RWPE2 (cell line): Measurements from ENCODE around the gene MAP3K2.

Experiments used
- ATAC-seq: fragments of 200-7000 bp; cut with Tn5 transposase; 3 replicates; pipeline ENCODE4 v1.9.1; 2021; ENCODE audit warnings: low read depth
- DNase-seq: peaks from one replicate; pipeline ENCODE4 v3.0.0-alpha.2; 2020; ENCODE audit warnings: low spot score
- H3K27ac ChIP-seq: fragments of 450-650 bp; 2 replicates; pipeline ENCODE4 v1.5.1; 2017; ENCODE audit warnings: mild to moderate bottlenecking; ENCODE audit not compliant: poor library complexity, severe bottlenecking
- H3K27me3 ChIP-seq: fragments of 250-450 bp; sonication (Bioruptor Pico); 2 replicates; pipeline ENCODE4 v1.5.1; 2021; ENCODE audit warnings: mild to moderate bottlenecking, moderate library complexity; ENCODE audit not compliant: insufficient read depth, poor library complexity, severe bottlenecking
- H3K36me3 ChIP-seq: fragments of 250-450 bp; sonication (Bioruptor Pico); 2 replicates; pipeline ENCODE4 v1.5.1; 2020; ENCODE audit warnings: low read depth, mild to moderate bottlenecking, moderate library complexity
- H3K4me1 ChIP-seq: fragments of 250-450 bp; sonication (Bioruptor Pico); 2 replicates; pipeline ENCODE4 v1.5.1; 2021; ENCODE audit warnings: mild to moderate bottlenecking, moderate library complexity; ENCODE audit not compliant: insufficient read depth, poor library complexity, severe bottlenecking
- H3K4me3 ChIP-seq: fragments of 250-450 bp; sonication (Bioruptor Pico); 2 replicates; pipeline ENCODE4 v1.5.1; 2021; ENCODE audit warnings: mild to moderate bottlenecking, moderate library complexity; ENCODE audit not compliant: severe bottlenecking
- H3K9me3 ChIP-seq: fragments of 250-450 bp; sonication (Bioruptor Pico); 2 replicates; pipeline ENCODE4 v1.5.1; 2021; ENCODE audit warnings: mild to moderate bottlenecking, moderate library complexity; ENCODE audit not compliant: severe bottlenecking
- TF ChIP-seq, protein P1 (sequence below): fragments of 450-650 bp; IDR thresholded peaks from one replicate; pipeline ENCODE4 v1.5.1; 2017; ENCODE audit warnings: mild to moderate bottlenecking, moderate library complexity; ENCODE audit not compliant: poor library complexity, severe bottlenecking

MAP3K2 gene

GRCh38 chr2:127302168-127302567 is 85.6 kb downstream of the MAP3K2 start:
- Histone ChIP-seq H3K9me3 (no peaks in the 10 kb centered on the region), H3K36me3 (peaks cover 17% of the 10 kb centered on the region; the same call in 1 of the 2 replicates), H3K4me1 (no peaks in the 10 kb centered on the region), H3K27me3 (no peaks in the 10 kb centered on the region), H3K4me3 (no peak overlapping the region), H3K27ac (no peak overlapping the region)
- TF ChIP-seq, protein P1, sequence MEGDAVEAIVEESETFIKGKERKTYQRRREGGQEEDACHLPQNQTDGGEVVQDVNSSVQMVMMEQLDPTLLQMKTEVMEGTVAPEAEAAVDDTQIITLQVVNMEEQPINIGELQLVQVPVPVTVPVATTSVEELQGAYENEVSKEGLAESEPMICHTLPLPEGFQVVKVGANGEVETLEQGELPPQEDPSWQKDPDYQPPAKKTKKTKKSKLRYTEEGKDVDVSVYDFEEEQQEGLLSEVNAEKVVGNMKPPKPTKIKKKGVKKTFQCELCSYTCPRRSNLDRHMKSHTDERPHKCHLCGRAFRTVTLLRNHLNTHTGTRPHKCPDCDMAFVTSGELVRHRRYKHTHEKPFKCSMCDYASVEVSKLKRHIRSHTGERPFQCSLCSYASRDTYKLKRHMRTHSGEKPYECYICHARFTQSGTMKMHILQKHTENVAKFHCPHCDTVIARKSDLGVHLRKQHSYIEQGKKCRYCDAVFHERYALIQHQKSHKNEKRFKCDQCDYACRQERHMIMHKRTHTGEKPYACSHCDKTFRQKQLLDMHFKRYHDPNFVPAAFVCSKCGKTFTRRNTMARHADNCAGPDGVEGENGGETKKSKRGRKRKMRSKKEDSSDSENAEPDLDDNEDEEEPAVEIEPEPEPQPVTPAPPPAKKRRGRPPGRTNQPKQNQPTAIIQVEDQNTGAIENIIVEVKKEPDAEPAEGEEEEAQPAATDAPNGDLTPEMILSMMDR = no peak
- DNase-seq = no peak
- ATAC-seq = no peak

- no peaks in the 10 kb centered on the region for H3K9me3 ChIP-seq
- H3K36me3 ChIP-seq = peaks cover 41% of the 10 kb centered on the region
- no peaks in the 10 kb centered on the region for H3K27me3 ChIP-seq
- H3K4me1 ChIP-seq = no peaks in the 10 kb centered on the region
- H3K4me3 ChIP-seq = peak within 1 kb of the TSS; percentile 88
- peak within 1 kb of the TSS; percentile 56 for H3K27ac ChIP-seq
- peak; percentile 83 for DNase-seq
- TF ChIP-seq, protein P1 = no peak
- ATAC-seq = peak; percentile 95
Observed at GRCh38 chr2:127293748-127294562, 93.8 kb downstream of the MAP3K2 start, which contains the start of gene ERCC3. Gene ERCC3, minus strand, starts transcription at chr2:127294144. Its CDS starts 63 bp downstream, at chr2:127294081.

DNA sequence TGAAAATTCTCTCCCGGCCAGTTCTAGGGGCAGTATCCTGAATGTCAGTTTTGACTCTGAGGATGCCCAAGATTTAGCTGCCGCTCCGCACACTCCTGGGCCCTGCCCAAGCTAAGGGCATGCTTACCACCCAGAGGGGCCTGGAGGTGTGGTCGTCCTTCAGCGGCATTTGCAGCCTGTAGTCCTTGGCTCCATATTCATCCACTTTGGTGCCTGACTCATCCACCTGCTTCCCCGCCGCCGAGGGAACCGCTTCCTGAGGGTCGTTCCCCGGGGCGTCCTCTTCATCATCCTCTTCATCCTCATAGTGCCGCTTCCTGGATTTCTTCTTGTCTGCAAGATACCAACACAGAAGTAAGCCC is 94.4 kb downstream of the MAP3K2 start:
- Histone ChIP-seq H3K4me3 (peak overlapping the region; percentile 88), H3K27ac (peak overlapping the region; percentile 56), H3K36me3 (peaks cover 47% of the 10 kb centered on the region), H3K9me3 (no peaks in the 10 kb centered on the region), H3K4me1 (no peaks in the 10 kb centered on the region), H3K27me3 (no peaks in the 10 kb centered on the region)
- DNase-seq = no peak
- TF ChIP-seq, protein P1 = no peak
- ATAC-seq = peak; percentile 15; the same call in 2 of the 3 replicates

GRCh38 chr2:127288274-127288673 is 99.5 kb downstream of the MAP3K2 start:
- Histone ChIP-seq H3K36me3 (peaks cover 98% of the 10 kb centered on the region), H3K9me3 (no peaks in the 10 kb centered on the region), H3K4me1 (no peaks in the 10 kb centered on the region), H3K27me3 (no peaks in the 10 kb centered on the region), H3K27ac (no peak overlapping the region), H3K4me3 (no peak overlapping the region)
- no peak for DNase-seq
- TF ChIP-seq, protein P1 = no peak
- no peak for ATAC-seq

DNA sequence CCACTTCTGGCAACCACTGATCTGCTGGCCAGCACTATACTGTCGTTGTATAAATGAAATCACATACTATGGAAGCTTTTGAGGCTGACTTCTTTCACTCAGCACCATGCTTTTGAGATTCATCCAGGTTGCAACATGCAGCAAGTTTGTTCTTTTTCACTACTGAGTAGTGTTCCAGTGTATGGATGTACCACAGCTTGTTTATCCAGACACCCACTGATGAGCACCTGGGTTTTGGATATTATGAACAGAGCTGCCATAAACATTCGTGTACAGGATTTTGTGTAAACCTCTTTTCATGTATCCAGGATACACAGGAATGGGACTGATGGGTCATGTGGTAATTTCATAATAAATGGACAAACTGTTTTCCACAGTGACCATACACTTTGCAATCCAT is 104.5 kb downstream of the MAP3K2 start:
- DNase-seq = no peak
- no peaks in the 10 kb centered on the region for H3K27me3 ChIP-seq
- no peak overlapping the region for H3K4me3 ChIP-seq
- H3K27ac ChIP-seq = no peak overlapping the region
- ATAC-seq = no peak
- no peaks in the 10 kb centered on the region for H3K9me3 ChIP-seq
- peaks cover 83% of the 10 kb centered on the region for H3K36me3 ChIP-seq
- no peaks in the 10 kb centered on the region for H3K4me1 ChIP-seq
- TF ChIP-seq, protein P1 = no peak
